Measurements from ENCODE around the gene DCTPP1.

DCTPP1 gene

GRCh38 chr16:30414159-30414558 lies 15.7 kb downstream of the DCTPP1 start:
- TF ChIP-seq EZH2 (IDR thresholded peaks at IDR 0.05; ENCODE audit: borderline replicate concordance, low read length) (no peak), CTCF (IDR thresholded peaks at IDR 0.05; ENCODE audit: low read length) (no peak)
- H3K27ac ChIP-seq (ENCODE audit: low read depth, low read length, poor library complexity, severe bottlenecking), result no peak overlapping the region
- no peaks in the 10 kb centered on the region for H3K9me3 ChIP-seq (ENCODE audit: low read length)
- no peak overlapping the region for H3K4me2 ChIP-seq (ENCODE audit: low read length)
- H3K27me3 ChIP-seq (ENCODE audit: insufficient read depth, low read length), result no peaks in the 10 kb centered on the region
- no peaks in the 10 kb centered on the region for H3K79me2 ChIP-seq (ENCODE audit: insufficient read depth, low read length)
- no peak overlapping the region for H2AFZ ChIP-seq (ENCODE audit: low read length)
- H3K4me1 ChIP-seq (ENCODE audit: insufficient read depth, low read length, severe bottlenecking), result peaks cover 26% of the 10 kb centered on the region
- H3K9me2 ChIP-seq (ENCODE audit: low read depth, low read length), result no peaks in the 10 kb centered on the region
- no peak overlapping the region for H3K4me3 ChIP-seq (ENCODE audit: low read depth, low read length, poor library complexity, severe bottlenecking)
- no peak overlapping the region for H3K9ac ChIP-seq (ENCODE audit: low read length)
- H4K20me1 ChIP-seq (ENCODE audit: insufficient read depth, low read length), result no peaks in the 10 kb centered on the region
- no peaks in the 10 kb centered on the region for H3F3A ChIP-seq (ENCODE audit: insufficient read depth, low read length)
- peaks cover 42% of the 10 kb centered on the region; the same call in 1 of the 2 replicates for H3K36me3 ChIP-seq (ENCODE audit: insufficient read depth, low read length)

DNA sequence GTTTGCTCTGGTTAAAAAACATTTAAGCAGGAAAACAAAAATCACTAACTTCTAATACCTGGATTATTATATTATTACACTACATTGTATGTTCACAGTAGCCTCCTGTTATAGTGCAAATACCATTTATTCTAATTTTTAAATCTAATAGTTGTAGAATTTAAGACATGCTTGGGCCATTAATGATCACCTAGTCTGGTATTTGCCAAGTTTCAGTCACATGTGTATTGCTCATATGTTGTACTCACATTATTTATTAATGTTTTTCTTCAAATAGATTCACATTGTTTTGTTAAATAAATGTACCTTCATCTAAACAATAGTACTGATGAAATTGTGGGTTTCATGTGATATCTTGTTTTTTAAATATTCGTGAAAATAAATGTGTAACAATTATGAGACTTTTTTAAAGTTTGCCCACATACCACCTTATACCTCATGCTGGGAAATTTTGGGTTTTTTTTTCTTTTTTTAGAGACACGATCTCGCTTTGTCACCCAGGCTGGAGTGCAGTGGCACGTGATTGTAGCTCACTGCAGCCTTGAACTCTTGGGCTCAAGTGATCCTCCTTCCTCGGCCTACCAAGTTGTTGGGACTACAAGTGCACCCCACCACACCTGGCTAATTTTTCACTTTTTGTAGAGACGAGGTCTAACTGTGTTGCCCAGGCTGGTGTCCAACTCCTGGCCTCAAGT lies 16.6 kb downstream of the DCTPP1 start:
- no peaks in the 10 kb centered on the region for H4K20me1 ChIP-seq (ENCODE audit: insufficient read depth, low read length)
- no peaks in the 10 kb centered on the region for H3K9me3 ChIP-seq (ENCODE audit: low read length)
- no peak overlapping the region for H3K4me2 ChIP-seq (ENCODE audit: low read length)
- H3K9ac ChIP-seq (ENCODE audit: low read length), result no peak overlapping the region
- H3F3A ChIP-seq (ENCODE audit: insufficient read depth, low read length), result no peaks in the 10 kb centered on the region
- no peak for TF ChIP-seq EZH2 (IDR thresholded peaks at IDR 0.05; ENCODE audit: borderline replicate concordance, low read length)
- TF ChIP-seq CTCF (IDR thresholded peaks at IDR 0.05; ENCODE audit: low read length), result no peak
- H3K27ac ChIP-seq (ENCODE audit: low read depth, low read length, poor library complexity, severe bottlenecking), result no peak overlapping the region
- no peak overlapping the region for H2AFZ ChIP-seq (ENCODE audit: low read length)
- peaks cover 42% of the 10 kb centered on the region; the same call in 1 of the 2 replicates for H3K36me3 ChIP-seq (ENCODE audit: insufficient read depth, low read length)
- no peaks in the 10 kb centered on the region for H3K27me3 ChIP-seq (ENCODE audit: insufficient read depth, low read length)
- no peaks in the 10 kb centered on the region for H3K79me2 ChIP-seq (ENCODE audit: insufficient read depth, low read length)
- peaks cover 27% of the 10 kb centered on the region for H3K4me1 ChIP-seq (ENCODE audit: insufficient read depth, low read length, severe bottlenecking)
- H3K4me3 ChIP-seq (ENCODE audit: low read depth, low read length, poor library complexity, severe bottlenecking), result no peak overlapping the region
- H3K9me2 ChIP-seq (ENCODE audit: low read depth, low read length), result no peaks in the 10 kb centered on the region

- Histone ChIP-seq H3K9me2 (ENCODE audit: low read depth, low read length) (no peaks in the 10 kb centered on the region), H2AFZ (ENCODE audit: low read length) (no peak overlapping the region), H3K36me3 (ENCODE audit: insufficient read depth, low read length) (peaks cover 41% of the 10 kb centered on the region; the same call in 1 of the 2 replicates), H3F3A (ENCODE audit: insufficient read depth, low read length) (no peaks in the 10 kb centered on the region), H3K9me3 (ENCODE audit: low read length) (no peaks in the 10 kb centered on the region), H3K4me2 (ENCODE audit: low read length) (peak overlapping the region; percentile 66), H3K79me2 (ENCODE audit: insufficient read depth, low read length) (no peaks in the 10 kb centered on the region), H3K27ac (ENCODE audit: low read depth, low read length, poor library complexity, severe bottlenecking) (peak overlapping the region; percentile 83), H4K20me1 (ENCODE audit: insufficient read depth, low read length) (no peaks in the 10 kb centered on the region), H3K4me3 (ENCODE audit: low read depth, low read length, poor library complexity, severe bottlenecking) (peak overlapping the region; percentile 31), H3K4me1 (ENCODE audit: insufficient read depth, low read length, severe bottlenecking) (peaks cover 26% of the 10 kb centered on the region), H3K9ac (ENCODE audit: low read length) (peak overlapping the region; percentile 33; the same call in 1 of the 2 replicates), H3K27me3 (ENCODE audit: insufficient read depth, low read length) (no peaks in the 10 kb centered on the region)
- peak; percentile 95 for TF ChIP-seq CTCF (IDR thresholded peaks at IDR 0.05; ENCODE audit: low read length)
- TF ChIP-seq EZH2 (IDR thresholded peaks at IDR 0.05; ENCODE audit: borderline replicate concordance, low read length), result no peak
Measured at GRCh38 chr16:30409125-30410060, 20.4 kb downstream of the DCTPP1 start.

Measured in OCI-LY1 (cell line).